Measurements from ENCODE around the gene DENND1A. TPM values are rescaled to one million over a fixed set of nuclear protein-coding genes. Genes with fewer than 3 reads are reported as not detected.

DENND1A gene
- total RNA-seq, 1 experiment from 2014 or later, result 29.7 TPM

DNA sequence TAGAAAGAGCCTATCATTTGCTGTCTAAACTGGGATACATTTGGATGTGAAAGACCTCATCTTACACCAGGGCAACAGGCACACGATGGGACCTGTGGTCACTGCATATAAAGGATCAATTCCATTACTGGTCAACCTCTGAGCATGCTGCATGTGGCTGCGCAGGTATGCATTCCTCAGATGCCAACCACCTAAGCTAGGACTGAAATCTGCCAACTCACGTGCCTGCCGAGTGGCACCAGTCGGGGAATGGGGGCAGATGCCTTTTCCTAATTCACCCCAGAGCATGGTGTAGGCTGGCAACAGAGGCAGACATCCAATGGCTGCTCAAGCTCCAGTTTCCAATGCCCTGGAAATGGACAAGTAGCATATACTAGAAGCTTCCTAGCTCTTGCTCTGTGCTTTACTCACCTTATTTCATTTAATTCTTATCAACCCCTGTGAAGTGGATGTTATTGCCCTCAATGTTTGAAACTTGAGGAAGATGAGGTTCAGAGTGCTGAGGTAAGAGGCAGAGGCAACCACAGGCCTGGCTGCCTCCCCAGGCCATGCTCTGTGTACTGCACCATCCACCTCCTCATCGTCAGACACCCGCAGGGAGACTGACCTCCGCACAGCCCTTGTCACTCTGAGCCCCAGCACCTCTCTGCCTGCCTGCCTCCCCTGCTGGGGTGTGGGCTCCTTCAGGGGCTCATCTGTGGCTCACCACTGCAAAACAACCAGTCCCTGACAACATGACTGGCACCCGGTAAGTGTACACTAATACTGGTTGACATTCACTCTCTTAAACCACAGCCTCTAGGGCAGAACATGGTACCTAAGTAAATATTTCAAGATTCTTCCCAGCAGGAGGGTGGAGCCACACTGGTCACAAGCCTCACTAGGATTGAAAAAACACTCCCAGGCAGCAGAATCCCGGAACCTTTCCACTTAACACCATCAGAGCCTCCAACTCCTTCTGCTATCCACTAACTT lies 345.4 kb downstream of the DENND1A start:
- Histone ChIP-seq H3K9me2 (replicated peaks; ENCODE audit: low read length) (no peaks in the 10 kb centered on the region), H3K79me2 (ENCODE audit: low read length) (no peaks in the 10 kb centered on the region), H3K4me2 (ENCODE audit: low read length) (no peak overlapping the region), H2AFZ (ENCODE audit: low read length) (no peak overlapping the region), H3K27ac (ENCODE audit: low read length) (no peak overlapping the region), H3F3A (ENCODE audit: low read length, unreplicated experiment) (no peaks in the 10 kb centered on the region), H4K20me1 (ENCODE audit: low read length) (no peaks in the 10 kb centered on the region), H3K9me3 (ENCODE audit: low read length) (no peaks in the 10 kb centered on the region), H3K4me1 (ENCODE audit: insufficient read depth, low read length) (no peaks in the 10 kb centered on the region), H3K36me3 (ENCODE audit: low read depth, low read length) (no peaks in the 10 kb centered on the region), H3K4me3 (ENCODE audit: low read length) (no peak overlapping the region), H3K27me3 (ENCODE audit: low read length) (no peaks in the 10 kb centered on the region), H3K9ac (ENCODE audit: low read length) (no peak overlapping the region)
- ChIA-PET CTCF (no interaction called here), POLR2A (ENCODE audit: unreplicated experiment) (no interaction called here)
- no TSS peak for BruUV-seq (replicated peaks)
- DNase-seq, result no peak
- ATAC-seq, result no peak
- TF ChIP-seq, protein P1, sequence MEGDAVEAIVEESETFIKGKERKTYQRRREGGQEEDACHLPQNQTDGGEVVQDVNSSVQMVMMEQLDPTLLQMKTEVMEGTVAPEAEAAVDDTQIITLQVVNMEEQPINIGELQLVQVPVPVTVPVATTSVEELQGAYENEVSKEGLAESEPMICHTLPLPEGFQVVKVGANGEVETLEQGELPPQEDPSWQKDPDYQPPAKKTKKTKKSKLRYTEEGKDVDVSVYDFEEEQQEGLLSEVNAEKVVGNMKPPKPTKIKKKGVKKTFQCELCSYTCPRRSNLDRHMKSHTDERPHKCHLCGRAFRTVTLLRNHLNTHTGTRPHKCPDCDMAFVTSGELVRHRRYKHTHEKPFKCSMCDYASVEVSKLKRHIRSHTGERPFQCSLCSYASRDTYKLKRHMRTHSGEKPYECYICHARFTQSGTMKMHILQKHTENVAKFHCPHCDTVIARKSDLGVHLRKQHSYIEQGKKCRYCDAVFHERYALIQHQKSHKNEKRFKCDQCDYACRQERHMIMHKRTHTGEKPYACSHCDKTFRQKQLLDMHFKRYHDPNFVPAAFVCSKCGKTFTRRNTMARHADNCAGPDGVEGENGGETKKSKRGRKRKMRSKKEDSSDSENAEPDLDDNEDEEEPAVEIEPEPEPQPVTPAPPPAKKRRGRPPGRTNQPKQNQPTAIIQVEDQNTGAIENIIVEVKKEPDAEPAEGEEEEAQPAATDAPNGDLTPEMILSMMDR (conservative IDR thresholded peaks at IDR 0.05; ENCODE audit: low read depth, low read length), result no peak
- TF ChIP-seq EZH2 (IDR thresholded peaks at IDR 0.05; ENCODE audit: low read length, unreplicated experiment), result no peak
- no peak for TF ChIP-seq EZH2phosphoT487 (IDR thresholded peaks at IDR 0.05; ENCODE audit: borderline replicate concordance, low read length)
- intact Hi-C loops (cut with micrococcal nuclease), result no loop called here

DNA sequence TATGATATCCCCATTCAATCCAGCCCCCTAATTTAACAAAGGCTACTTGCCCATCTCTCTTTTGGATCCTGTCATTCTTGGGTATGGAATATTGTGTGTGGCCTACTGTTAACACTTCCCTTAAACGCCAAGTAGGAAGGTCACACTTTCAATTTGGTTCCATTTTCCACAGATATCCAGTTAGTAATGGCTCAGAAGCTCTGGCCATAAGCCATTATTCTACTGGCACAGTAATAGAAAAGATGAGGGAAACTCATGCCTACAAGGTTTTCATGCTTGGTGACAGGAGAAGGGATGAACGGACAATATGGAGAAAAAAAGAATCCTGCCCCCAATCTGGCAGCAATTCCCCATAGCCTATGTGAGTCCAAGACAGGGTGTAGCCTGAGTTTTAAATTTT lies 346.3 kb downstream of the DENND1A start:
- no peak overlapping the region for H3K4me2 ChIP-seq (ENCODE audit: low read length)
- POLR2A ChIA-PET (ENCODE audit: unreplicated experiment), result no interaction called here

More for the DNA sequence above, 346.3 kb downstream of the DENND1A start:
- no peaks in the 10 kb centered on the region for H3K36me3 ChIP-seq (ENCODE audit: low read depth, low read length)
- no peak overlapping the region for H2AFZ ChIP-seq (ENCODE audit: low read length)
- no peaks in the 10 kb centered on the region for H4K20me1 ChIP-seq (ENCODE audit: low read length)
- H3K9ac ChIP-seq (ENCODE audit: low read length), result no peak overlapping the region
- H3K27me3 ChIP-seq (ENCODE audit: low read length), result no peaks in the 10 kb centered on the region
- H3K4me3 ChIP-seq (ENCODE audit: low read length), result no peak overlapping the region
- ATAC-seq (no peak), DNase-seq (no peak)
- H3K9me2 ChIP-seq (replicated peaks; ENCODE audit: low read length), result no peaks in the 10 kb centered on the region
- intact Hi-C loops (cut with micrococcal nuclease), result no loop called here
- no peaks in the 10 kb centered on the region for H3K79me2 ChIP-seq (ENCODE audit: low read length)
- no peak for TF ChIP-seq EZH2 (IDR thresholded peaks at IDR 0.05; ENCODE audit: low read length, unreplicated experiment)
- TF ChIP-seq, protein P1 (conservative IDR thresholded peaks at IDR 0.05; ENCODE audit: low read depth, low read length), result no peak
- TF ChIP-seq EZH2phosphoT487 (IDR thresholded peaks at IDR 0.05; ENCODE audit: borderline replicate concordance, low read length), result no peak
- H3K4me1 ChIP-seq (ENCODE audit: insufficient read depth, low read length), result no peaks in the 10 kb centered on the region
- BruUV-seq (replicated peaks), result no TSS peak
- H3K9me3 ChIP-seq (ENCODE audit: low read length), result no peaks in the 10 kb centered on the region
- CTCF ChIA-PET, result no interaction called here
- no peak overlapping the region for H3K27ac ChIP-seq (ENCODE audit: low read length)
- H3F3A ChIP-seq (ENCODE audit: low read length, unreplicated experiment), result no peaks in the 10 kb centered on the region

All from PC-3 (cell line).